ENCODE data around the gene VEGFB. TPM values are rescaled to one million over a fixed set of nuclear protein-coding genes. Genes with fewer than 3 reads are reported as not detected.

The VEGFB gene
- total and polyA plus RNA-seq, 2 of the 8 experiments (the other 6 are each of a cell fraction or from before 2014, with no cell fraction given), result 9.3 to 49.6 TPM

GRCh38 chr11:64251016-64251752, 16.8 kb downstream of the VEGFB start, which contains the start of gene PLCB3 (continued):
- TF ChIP-seq EGR1 (IDR thresholded peaks at IDR 0.05; ENCODE audit: borderline replicate concordance, low read depth, low read length) (no peak), BCL11A (IDR thresholded peaks at IDR 0.05; ENCODE audit: low read depth in 2 of 2, low read length in 2 of 2) (no peak), SIRT6 (IDR thresholded peaks at IDR 0.05; ENCODE audit: low read length) (no peak), HDAC2 (IDR thresholded peaks at IDR 0.05; ENCODE audit: borderline replicate concordance in 1 of 2, low read depth in 2 of 2, low read length in 2 of 2) (no peak), POLR2A (IDR thresholded peaks at IDR 0.05; ENCODE audit: control extremely low read depth in 1 of 2, low read depth in 2 of 2, low read length in 2 of 2) (peak in 1 of 2 experiments; percentile 65; a peak in 2 of 3 replicates), TAF1 (IDR thresholded peaks at IDR 0.05; ENCODE audit: low read depth, low read length) (peak; percentile 63), JUN (IDR thresholded peaks at IDR 0.05; ENCODE audit: low read depth, low read length) (no peak), NRF1 (IDR thresholded peaks at IDR 0.05; ENCODE audit: low read depth, low read length) (no peak), CHD7 (IDR thresholded peaks at IDR 0.05; ENCODE audit: insufficient replicate concordance, low read length) (no peak), RXRA (IDR thresholded peaks at IDR 0.05; ENCODE audit: insufficient read depth, low read depth, low read length) (no peak), JUND (IDR thresholded peaks at IDR 0.05; ENCODE audit: low read length) (no peak)

Data from H1 (cell line).